A673 (cell line): Measurements from ENCODE around the gene GALNT7. TPM values are rescaled to one million over a fixed set of nuclear protein-coding genes. Genes with fewer than 3 reads are reported as not detected.
A peak's percentile ranks its signal among the peaks of the same experiment; 100 is the strongest.

ENCODE experiments used
- BruUV-seq: library from RNA; stranded (reverse); fragments of 400-500 nt; replicated peaks from 2 replicates; lab custom pipeline; 2021; lab: Mats Ljungman, UMichigan
- CTCF ChIA-PET: fragments of 300-600 bp; sonication (Branson Sonifier 250); formaldehyde crosslinking; loops from one replicate; lab custom pipeline; 2022; ENCODE audit warnings: antibody characterized with exemption; lab: Charles Lee
- POLR2A ChIA-PET: fragments of 300-600 bp; sonication (Branson Sonifier 250); formaldehyde crosslinking; loops from one replicate; lab custom pipeline; 2022; ENCODE audit warnings: antibody characterized with exemption; ENCODE audit not compliant: low non-redundant PET; lab: Charles Lee
- DNase-seq: peaks from one replicate; pipeline ENCODE4 v3.0.0-alpha.2; 2015; ENCODE audit warnings: low spot score
- H3K27ac ChIP-seq: fragments of 200-600 bp; sonication (generic); 2 replicates; pipeline ENCODE4 v1.5.1; 2016; ENCODE audit warnings: mixed run types, low read depth, mild to moderate bottlenecking, mixed read lengths, antibody characterized with exemption, low read length; ENCODE audit not compliant: poor library complexity, severe bottlenecking
- H3K27me3 ChIP-seq: fragments of 200-600 bp; sonication (generic); replicated peaks from 2 replicates; pipeline ENCODE4 v1.6.1; 2017; ENCODE audit warnings: mixed run types, low read depth, mild to moderate bottlenecking, mixed read lengths, antibody characterized with exemption, low read length; ENCODE audit not compliant: insufficient read depth, poor library complexity
- H3K36me3 ChIP-seq: fragments of 200-600 bp; sonication (generic); 2 replicates; pipeline ENCODE4 v1.6.1; 2016; ENCODE audit warnings: mixed run types, mild to moderate bottlenecking, mixed read lengths, antibody characterized with exemption, low read length; ENCODE audit not compliant: insufficient read depth, poor library complexity, severe bottlenecking
- H3K4me1 ChIP-seq: fragments of 200-600 bp; sonication (generic); 2 replicates; pipeline ENCODE4 v1.6.1; 2017; ENCODE audit warnings: mixed run types, mild to moderate bottlenecking, mixed read lengths, antibody characterized with exemption, low read length; ENCODE audit not compliant: insufficient read depth, poor library complexity, severe bottlenecking
- H3K4me3 ChIP-seq: fragments of 200-600 bp; sonication (generic); 2 replicates; pipeline ENCODE4 v1.5.1; 2016; ENCODE audit warnings: low read depth, mixed run types, mild to moderate bottlenecking, mixed read lengths, low read length; ENCODE audit not compliant: poor library complexity, severe bottlenecking
- H3K9me3 ChIP-seq: fragments of 200-600 bp; sonication (generic); 2 replicates; pipeline ENCODE4 v1.6.1; 2016; ENCODE audit warnings: mixed run types, low read depth, mild to moderate bottlenecking, mixed read lengths, antibody characterized with exemption, low read length; ENCODE audit not compliant: poor library complexity, severe bottlenecking
- EZH2 ChIP-seq: fragments of 200-600 bp; sonication (generic); IDR thresholded peaks from 2 replicates; pipeline ENCODE4 v1.6.1; 2017; ENCODE audit warnings: borderline replicate concordance, low read depth, mild to moderate bottlenecking, mixed read lengths, antibody characterized with exemption, low read length; ENCODE audit not compliant: poor library complexity, severe bottlenecking
- intact Hi-C: fragments of 100-400 bp; cut with micrococcal nuclease; formaldehyde crosslinking; loops from one replicate; pipeline ENCODE4 v1.10.0; 2022; ENCODE audit not compliant: unreplicated experiment
- total RNA-seq: library from RNA; stranded (reverse); gene quantifications from 2 replicates; pipeline ENCODE4 v1.2.3, GENCODE V29; 2021
- TF ChIP-seq, protein P1 (sequence below): fragments of 300-800, 200-600 bp; sonication (generic); conservative IDR thresholded peaks from 2 replicates; pipeline ENCODE4 v1.5.1; 2017; ENCODE audit warnings: low read depth, mild to moderate bottlenecking, antibody characterized with exemption, low read length, moderate library complexity, mixed read lengths

Gene GALNT7
- total RNA-seq, 1 experiment from 2014 or later: 89.7 TPM

- ChIA-PET CTCF (no interaction called here), POLR2A (no interaction called here)
- Histone ChIP-seq H3K27ac (peak overlapping the region; percentile 73), H3K36me3 (peaks cover 7% of the 10 kb centered on the region), H3K27me3 (no peaks in the 10 kb centered on the region), H3K4me3 (no peak overlapping the region), H3K9me3 (peaks cover 16% of the 10 kb centered on the region), H3K4me1 (peaks cover 55% of the 10 kb centered on the region)
- DNase-seq: peak; percentile 55
- TF ChIP-seq, protein P1, sequence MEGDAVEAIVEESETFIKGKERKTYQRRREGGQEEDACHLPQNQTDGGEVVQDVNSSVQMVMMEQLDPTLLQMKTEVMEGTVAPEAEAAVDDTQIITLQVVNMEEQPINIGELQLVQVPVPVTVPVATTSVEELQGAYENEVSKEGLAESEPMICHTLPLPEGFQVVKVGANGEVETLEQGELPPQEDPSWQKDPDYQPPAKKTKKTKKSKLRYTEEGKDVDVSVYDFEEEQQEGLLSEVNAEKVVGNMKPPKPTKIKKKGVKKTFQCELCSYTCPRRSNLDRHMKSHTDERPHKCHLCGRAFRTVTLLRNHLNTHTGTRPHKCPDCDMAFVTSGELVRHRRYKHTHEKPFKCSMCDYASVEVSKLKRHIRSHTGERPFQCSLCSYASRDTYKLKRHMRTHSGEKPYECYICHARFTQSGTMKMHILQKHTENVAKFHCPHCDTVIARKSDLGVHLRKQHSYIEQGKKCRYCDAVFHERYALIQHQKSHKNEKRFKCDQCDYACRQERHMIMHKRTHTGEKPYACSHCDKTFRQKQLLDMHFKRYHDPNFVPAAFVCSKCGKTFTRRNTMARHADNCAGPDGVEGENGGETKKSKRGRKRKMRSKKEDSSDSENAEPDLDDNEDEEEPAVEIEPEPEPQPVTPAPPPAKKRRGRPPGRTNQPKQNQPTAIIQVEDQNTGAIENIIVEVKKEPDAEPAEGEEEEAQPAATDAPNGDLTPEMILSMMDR: no peak
- TF ChIP-seq EZH2: no peak
- intact Hi-C loops: no loop called here
- no TSS peak for BruUV-seq
These were observed 103.7 kb downstream of the GALNT7 start for GRCh38 chr4:173272314-173272713.

DNA sequence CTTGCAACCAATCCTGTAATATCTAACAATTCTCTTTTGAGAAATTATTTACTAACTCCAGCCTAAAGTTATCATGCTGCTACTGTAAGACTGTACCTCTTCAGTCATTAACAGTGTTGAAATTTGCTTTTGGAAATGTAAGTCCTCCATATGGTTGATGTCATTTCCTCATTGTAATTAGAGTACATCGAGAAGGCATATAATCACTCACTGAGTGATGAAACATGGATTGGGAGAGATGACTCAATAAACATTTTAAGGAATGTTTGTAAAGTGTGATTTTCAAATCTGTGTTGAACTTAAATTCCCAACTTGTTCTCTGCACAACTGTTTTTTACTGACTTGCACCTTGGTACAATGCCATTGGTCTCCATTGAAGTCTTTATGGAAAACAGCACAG, 104.4 kb downstream of the GALNT7 start:
- no TSS peak for BruUV-seq
- Histone ChIP-seq H3K27me3 (no peaks in the 10 kb centered on the region), H3K27ac (peak overlapping the region; percentile 73), H3K4me3 (no peak overlapping the region), H3K4me1 (peaks cover 51% of the 10 kb centered on the region), H3K36me3 (peaks cover 7% of the 10 kb centered on the region), H3K9me3 (peaks cover 16% of the 10 kb centered on the region)
- TF ChIP-seq, protein P1: no peak
- TF ChIP-seq EZH2: no peak
- intact Hi-C loops: no loop called here
- ChIA-PET CTCF (no interaction called here), POLR2A (no interaction called here)
- peak; percentile 80 for DNase-seq

DNA sequence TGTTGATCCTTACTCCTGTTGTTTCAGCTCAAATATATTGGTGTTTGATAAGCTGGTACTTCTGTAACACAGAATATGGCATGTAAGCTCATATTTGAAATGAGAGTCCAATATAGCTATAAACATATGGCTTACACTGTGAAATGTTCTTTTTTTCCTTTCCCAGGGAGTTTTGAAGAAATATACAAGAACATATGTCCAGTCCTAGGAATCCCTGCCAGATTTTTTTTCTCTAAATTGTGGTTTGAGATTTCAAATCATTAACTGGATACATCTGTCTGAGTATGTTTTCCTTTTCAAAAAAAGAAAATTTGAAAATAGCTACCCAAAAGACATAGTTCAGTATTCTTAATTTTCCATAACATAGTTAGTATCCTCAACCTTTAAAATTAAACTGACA, 105.3 kb downstream of the GALNT7 start:
- CTCF ChIA-PET: interaction anchor here (2.0 kb wide), 1 partner anchor 27 kb away, joined by 5 read pairs; no protein-coding TSS in a partner anchor
- intact Hi-C loops: no loop called here
- H3K27me3 ChIP-seq: no peaks in the 10 kb centered on the region
- no peak for TF ChIP-seq EZH2
- TF ChIP-seq, protein P1: no peak
- no peak overlapping the region for H3K4me3 ChIP-seq
- POLR2A ChIA-PET: no interaction called here
- H3K36me3 ChIP-seq: peaks cover 7% of the 10 kb centered on the region
- no TSS peak for BruUV-seq
- no peak overlapping the region for H3K27ac ChIP-seq
- H3K4me1 ChIP-seq: peaks cover 48% of the 10 kb centered on the region
- peaks cover 16% of the 10 kb centered on the region for H3K9me3 ChIP-seq
- DNase-seq: no peak
